D341Med (cell line): ENCODE measurements around the gene CANX.

Experiments
- DNase-seq: peaks from one replicate; pipeline ENCODE4 v3.0.0; 2012; ENCODE audit warnings: low spot score

Gene CANX

DNA sequence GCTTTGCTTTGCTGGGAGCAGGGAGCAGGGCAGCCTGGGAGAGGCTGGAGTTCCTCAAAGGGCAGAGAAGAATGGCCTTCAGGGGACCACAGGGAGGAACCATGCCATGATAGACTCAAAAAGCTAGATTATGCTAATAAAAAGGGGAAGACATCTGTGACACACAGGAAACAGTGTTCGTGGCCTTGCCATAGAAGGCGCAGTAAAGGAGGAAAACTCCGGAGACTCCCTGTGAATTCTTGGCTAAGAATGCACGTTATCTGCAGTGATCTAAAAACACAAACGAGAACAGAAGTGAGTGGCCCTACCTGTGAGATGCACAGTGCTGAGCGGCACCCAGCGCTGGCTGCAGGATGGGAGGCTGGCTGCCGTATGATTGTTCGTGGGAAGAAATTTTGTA is 79.1 kb downstream of the CANX start:
- no peak for DNase-seq

GRCh38 chr5:179778591-179778990 is 79.8 kb downstream of the CANX start:
- DNase-seq: no peak

DNA sequence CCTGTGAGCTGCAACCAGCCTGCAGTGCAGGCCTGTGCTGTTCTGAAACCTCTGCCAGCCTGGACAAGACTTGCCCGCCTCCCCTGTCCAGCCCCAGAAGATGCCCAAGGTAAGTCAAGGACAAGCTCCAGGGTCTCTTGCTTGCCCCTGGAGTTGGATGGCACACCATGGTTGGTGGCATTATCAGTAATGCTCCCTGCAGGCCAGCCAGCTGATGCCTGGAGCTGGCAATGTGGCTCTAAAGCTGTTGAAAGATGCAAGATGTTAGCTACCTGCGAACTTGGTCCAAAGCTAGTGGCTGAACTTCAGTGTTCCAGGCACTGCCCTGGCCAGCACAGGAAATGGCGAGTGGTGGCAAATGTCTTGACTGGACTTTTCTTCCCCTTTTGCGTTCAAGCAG is 81.1 kb downstream of the CANX start:
- no peak for DNase-seq

DNA sequence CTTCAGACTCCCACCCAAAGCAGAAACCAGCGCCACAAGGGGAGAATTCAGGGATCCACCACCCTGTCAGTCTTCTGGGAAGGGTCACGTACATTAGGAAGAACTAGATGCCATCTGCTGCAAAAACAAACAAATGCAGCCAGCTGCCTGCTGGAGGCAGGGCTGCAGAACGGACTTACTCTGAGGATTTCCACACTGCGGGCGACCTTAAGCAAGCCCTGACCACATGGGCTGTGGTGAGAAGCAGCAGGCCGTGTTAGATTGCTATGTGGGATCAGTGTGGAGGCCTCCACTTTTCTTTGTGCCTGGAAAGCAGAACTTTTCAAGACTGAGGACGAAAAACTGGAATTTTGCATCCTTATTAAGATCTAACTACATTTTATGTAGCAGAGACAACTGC is 81.6 kb downstream of the CANX start:
- no peak for DNase-seq
